Measurements from ENCODE around the gene CRYM.

The CRYM gene

DNA sequence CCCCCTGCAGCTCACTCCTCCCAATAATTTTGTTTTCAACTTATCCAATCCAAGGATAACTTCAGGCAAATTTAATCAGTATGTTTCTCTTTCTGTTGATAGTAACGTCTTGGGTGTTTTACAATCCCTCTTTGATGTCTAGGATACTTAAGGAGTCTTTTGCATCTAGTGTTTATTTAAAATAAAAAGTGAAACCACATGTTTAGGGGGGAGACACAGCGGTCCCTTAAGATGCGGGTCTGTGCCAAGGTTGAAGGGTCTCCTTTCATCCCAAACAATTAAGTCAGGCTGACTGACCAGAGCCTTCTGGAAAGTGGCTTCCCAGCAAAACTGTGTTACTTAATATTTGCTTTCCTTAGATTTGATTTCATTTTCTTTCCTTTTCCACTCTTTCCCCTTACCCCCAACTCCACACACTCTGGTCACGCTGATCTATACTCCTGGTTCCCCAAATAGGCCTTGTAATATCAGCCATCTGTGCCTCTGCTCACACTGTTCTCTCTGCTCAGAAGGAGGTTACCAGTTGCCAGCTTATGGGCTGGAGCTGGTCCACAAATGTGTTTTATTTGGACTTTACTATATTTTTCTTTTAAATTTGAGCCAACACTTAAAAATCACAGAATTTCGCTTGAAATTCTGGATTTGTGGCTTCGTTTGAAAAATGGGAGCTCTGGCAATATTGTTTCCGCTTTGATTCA is 33.4 kb downstream of the CRYM start:
- no peak for DNase-seq (ENCODE audit: low read depth, low spot score)

DNA sequence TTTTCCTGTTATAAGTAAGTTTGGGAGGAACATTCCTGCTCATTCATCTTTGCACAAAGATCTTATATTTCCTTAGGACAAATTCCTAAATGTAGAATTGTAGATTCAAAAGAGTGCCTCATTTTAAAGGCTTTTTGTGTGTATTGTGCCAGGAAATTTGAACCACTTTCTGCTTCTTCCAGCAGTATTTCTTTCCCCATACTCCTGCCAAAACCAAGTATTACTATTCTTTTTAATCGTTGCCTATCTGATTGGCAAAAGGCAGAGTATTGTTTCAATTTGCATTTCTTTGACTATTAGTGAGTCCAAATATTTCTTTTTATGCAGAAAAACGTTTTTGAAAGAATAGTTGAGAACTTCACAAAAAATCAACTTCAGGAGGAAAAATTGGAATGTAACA is 35.3 kb downstream of the CRYM start:
- DNase-seq (ENCODE audit: low read depth, low spot score) = no peak

DNA sequence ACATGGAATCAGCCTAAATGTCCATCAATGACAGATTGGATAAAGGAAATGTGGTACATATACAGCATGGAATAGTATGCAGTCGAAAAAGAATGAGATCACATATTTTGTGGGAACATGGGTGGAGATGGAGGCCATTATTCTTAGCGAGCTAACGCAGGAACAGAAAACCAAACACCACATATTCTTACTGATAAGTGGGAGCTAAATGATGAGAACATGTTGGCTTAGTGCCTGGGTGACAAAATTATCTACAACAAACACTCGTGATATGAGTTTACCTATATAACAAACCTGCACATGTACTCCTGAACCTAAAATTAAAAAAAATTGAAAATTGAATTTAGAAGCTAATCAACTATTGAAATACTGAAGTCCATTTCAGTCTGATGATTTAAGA is 38.4 kb downstream of the CRYM start:
- no peak for DNase-seq (ENCODE audit: low read depth, low spot score)

- no peak for DNase-seq (ENCODE audit: low read depth, low spot score)
Measured at GRCh38 chr16:21236831-21237230, 41.3 kb downstream of the CRYM start.

- DNase-seq (ENCODE audit: low read depth, low spot score) = no peak
Measured at GRCh38 chr16:21235199-21235585, 42.9 kb downstream of the CRYM start.

DNA sequence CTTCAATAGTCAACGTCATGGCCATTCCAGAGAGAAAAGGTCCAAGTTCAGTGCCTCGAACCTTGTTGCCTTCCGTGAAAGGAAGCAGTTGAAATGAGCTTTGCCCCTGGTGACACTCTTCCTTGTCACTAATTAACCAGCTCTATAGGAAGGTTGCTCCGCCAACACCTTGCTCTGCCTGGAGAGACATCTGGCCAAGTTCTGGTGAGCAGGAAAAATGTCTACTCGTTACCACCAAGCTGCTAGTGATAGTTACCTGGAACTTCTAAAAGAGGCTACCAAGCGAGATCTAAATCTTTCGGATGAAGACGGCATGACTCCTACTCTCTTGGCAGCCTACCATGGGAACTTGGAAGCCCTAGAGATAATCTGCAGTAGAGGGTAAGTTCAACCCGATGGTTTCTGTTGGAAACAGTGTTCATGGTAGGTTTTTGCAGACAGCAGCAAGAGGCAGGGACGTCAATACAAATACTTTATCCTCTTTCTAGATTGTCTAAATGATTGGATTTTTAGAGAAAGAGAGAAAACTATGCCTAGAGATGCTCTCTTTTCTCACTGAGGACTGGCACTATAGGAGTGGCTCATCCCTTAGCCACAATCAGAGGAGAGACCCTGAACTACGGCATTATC is 44.5 kb downstream of the CRYM start, which contains the start of gene ANKS4B:
Gene ANKS4B (plus strand): TSS at position 179 of the 630 bp plus-strand sequence. CDS start 39 bp downstream, at position 218.
- no peak for DNase-seq (ENCODE audit: low read depth, low spot score)

DNA sequence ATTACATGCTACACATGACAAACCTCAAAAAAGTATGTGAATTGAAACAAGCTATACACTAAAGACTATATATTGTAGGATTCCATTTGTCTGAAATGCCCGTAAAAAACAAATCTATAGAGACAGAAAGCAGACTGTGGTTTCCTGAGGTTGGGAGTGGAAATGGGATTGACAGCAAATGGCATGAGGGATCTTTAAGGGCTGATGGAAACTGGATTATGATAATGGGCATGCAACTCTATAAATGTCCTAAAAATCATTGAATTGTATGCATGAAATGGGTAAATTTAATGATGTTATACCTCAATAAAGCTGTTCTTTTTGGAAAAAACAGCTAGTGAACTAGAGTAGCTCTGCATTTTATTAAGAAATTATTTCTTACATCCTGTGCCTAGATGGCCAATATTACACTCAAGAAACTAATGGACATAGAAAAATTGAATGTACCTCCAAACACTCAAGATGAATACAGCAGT is 45.0 kb downstream of the CRYM start:
- DNase-seq (ENCODE audit: low read depth, low spot score) = no peak

- no peak for DNase-seq (ENCODE audit: low read depth, low spot score)
Measured at GRCh38 chr16:21228361-21228872, 49.7 kb downstream of the CRYM start.

GRCh38 chr16:21227866-21228265 is 50.2 kb downstream of the CRYM start:
- DNase-seq (ENCODE audit: low read depth, low spot score) = no peak

GRCh38 chr16:21226749-21227148 is 51.3 kb downstream of the CRYM start:
- no peak for DNase-seq (ENCODE audit: low read depth, low spot score)

DNA sequence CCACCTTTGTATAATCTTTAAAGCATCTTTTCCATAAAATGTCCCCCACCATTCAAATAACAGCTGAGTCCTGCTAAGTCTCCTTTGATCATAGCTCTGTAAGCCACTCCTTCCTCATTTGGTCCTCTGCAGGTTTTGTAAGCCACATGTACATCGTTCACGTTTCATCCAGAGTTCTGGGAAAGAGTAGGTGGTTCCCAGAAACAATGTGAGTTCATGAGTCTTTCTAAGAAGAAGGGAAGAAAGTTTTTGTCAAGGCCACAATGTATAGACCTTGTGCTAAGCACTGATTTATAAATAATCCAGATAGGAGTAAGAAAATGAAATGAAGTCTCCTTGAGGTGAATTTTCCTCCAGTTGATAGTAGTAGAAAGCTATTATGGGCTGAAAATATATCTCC is 53.3 kb downstream of the CRYM start:
- DNase-seq (ENCODE audit: low read depth, low spot score) = no peak

DNA sequence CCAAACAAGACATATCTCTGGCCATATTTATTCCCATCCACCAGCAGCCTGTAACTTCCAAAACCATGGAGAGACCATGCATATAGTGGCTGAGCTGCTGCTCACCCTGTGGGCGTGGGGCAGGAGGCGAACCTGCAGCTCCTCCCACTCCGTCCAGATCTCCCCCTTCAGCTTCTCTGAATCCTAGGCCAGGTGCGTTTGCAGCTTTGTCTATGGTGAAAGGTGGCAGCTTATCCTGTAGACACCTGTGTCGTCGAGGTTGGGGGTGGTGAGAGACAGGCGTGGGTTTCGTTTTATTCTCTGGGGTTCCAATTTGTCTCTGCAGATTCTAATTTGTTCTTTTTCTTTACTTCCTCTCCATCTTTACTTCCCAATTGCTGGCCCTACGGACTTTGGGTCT is 54.3 kb downstream of the CRYM start:
- DNase-seq (ENCODE audit: low read depth, low spot score) = no peak

DNA sequence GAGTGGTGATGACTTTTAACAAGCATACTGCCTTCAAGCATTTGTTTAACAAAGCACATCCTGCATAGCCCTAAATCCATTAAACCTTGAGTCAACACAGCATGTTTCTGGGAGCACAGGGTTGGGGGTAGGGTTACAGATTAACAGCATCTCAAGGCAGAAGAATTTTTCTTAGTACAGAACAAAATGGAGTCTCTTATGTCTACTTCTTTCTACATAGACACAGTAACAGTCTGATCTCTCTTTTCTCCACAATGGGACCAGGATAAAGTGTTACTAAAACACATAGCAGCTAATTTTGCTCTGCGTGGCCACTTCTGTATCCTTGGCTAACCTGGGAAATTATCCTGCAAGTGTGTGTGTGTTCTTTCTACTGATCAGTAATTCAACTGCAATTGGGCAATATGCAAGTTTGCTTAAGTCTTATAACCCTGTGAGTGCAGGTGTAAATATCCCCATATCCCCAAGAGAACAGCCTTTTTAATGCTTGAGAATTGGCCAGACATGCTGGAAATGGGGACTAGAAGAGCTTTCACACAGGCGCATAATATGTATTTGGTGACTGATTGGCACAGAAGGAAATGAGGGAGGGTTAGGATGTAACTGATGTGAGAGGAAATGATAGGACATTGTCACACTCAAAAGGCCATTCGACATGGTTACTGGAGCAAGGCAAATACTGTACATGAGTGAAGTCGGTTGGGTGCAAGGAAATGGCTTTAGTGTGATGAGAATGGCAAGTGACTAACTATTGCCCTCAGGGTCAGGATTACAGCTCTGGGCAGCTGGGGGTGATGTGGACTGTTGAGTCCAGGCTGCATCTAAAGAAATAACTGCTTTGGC is 55.4 kb downstream of the CRYM start:
- DNase-seq (ENCODE audit: low read depth, low spot score) = no peak

DNA sequence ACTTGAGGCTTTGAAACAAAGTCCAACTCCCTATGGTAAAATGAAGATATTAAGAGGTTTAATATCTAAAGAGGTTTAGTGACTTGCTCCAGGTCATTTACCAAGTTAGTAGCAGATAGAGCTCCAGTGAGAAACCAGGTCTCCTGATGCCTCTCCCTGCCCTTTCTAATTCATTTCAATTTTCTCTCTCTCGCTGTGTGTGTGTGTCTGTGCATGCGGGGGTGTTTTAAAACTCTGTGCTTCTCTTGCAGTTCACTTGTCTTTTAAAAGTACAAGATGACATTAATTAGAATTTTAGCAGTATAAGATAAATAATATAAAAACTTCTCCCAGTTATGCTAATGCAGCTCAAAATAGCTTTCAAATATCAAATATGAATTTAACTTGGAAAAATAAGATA is 58.5 kb downstream of the CRYM start:
- no peak for DNase-seq (ENCODE audit: low read depth, low spot score)

- no peak for DNase-seq (ENCODE audit: low read depth, low spot score)
Measured at GRCh38 chr16:21218153-21218552, 59.9 kb downstream of the CRYM start.

- no peak for DNase-seq (ENCODE audit: low read depth, low spot score)
Measured at GRCh38 chr16:21217121-21217520, 61.0 kb downstream of the CRYM start.

DNA sequence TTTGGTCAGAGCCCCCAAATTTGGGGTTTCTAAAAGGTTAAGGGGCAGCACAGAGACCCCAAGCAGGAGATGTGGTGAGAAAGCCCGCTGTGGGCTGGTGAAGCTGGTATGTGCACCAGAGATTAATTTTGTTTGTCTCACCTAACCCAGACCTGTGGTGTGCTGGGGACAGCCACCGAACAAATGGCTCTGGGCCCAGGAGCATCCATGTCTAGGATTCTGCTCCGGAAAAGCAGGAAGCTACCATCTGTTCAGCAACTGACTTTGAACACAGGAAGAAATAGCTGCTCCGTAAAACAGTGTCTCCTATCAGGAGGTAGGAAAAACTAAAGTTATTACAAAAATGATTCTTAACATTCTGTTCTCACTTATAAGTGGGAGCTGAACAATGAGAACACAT is 64.0 kb downstream of the CRYM start:
- no peak for DNase-seq (ENCODE audit: low read depth, low spot score)

DNA sequence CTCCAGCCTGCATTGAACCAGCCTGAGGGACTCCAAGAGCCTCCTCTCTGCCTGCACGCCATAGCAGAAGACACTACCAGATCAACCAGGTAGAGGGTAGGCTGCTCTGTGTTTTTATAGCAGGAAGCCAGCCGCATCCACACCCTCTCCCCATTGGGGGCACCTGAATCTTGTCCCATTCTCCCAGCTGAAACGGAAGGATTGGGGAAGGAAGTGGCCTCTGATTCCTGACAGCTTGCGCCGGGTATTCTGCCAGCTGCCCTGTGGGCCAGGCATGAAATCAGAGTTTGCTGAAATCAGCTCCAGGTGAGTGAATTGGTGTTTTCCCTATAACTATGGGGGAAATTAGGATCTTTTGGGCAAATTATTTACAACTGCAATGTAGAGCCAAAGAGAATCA is 66.6 kb downstream of the CRYM start, which contains the start of gene ZP2:
Gene ZP2 (minus strand): TSS at position 89 of the 400 bp plus-strand sequence. CDS start 27 bp downstream, at position 62.
- DNase-seq (ENCODE audit: low read depth, low spot score) = no peak

Data from iPS DF 19.7 (cell line).